DOHH2 (cell line): ENCODE results near the gene FAM149B1.

ENCODE experiments used
- EZH2phosphoT487 ChIP-seq: fragments of 200-600 bp; sonication (generic); IDR thresholded peaks from 2 replicates; pipeline ENCODE4 v1.6.1; 2017; ENCODE audit warnings: borderline replicate concordance, mild to moderate bottlenecking, antibody characterized with exemption, low read length, moderate library complexity, mixed read lengths
- TF ChIP-seq, protein P1 (sequence below): fragments of 200-600 bp; sonication (generic); IDR thresholded peaks from one replicate; pipeline ENCODE4 v1.5.1; 2014; ENCODE audit warnings: antibody characterized with exemption, mild to moderate bottlenecking, low read depth, low read length; ENCODE audit not compliant: poor library complexity, severe bottlenecking

DNA sequence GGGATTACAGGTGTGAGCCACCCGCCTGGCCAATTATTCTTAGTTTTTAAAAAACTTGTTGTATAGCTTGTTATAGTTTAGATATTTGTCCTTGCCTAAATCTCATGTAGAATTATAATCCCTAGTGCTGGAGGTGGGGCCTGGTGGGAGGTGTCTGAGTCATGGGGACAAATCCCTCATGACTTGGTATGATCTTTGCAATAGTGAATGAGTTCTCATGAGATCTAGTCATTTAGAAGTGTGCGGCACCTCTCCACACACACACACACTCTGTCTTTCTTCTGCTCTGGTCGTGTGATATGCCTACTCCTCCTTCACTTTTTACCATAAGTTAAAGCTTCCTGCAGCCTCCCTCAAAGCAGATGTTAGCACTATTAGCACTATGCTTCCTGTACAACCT is 37.2 kb downstream of the FAM149B1 start:
- TF ChIP-seq, protein P1, sequence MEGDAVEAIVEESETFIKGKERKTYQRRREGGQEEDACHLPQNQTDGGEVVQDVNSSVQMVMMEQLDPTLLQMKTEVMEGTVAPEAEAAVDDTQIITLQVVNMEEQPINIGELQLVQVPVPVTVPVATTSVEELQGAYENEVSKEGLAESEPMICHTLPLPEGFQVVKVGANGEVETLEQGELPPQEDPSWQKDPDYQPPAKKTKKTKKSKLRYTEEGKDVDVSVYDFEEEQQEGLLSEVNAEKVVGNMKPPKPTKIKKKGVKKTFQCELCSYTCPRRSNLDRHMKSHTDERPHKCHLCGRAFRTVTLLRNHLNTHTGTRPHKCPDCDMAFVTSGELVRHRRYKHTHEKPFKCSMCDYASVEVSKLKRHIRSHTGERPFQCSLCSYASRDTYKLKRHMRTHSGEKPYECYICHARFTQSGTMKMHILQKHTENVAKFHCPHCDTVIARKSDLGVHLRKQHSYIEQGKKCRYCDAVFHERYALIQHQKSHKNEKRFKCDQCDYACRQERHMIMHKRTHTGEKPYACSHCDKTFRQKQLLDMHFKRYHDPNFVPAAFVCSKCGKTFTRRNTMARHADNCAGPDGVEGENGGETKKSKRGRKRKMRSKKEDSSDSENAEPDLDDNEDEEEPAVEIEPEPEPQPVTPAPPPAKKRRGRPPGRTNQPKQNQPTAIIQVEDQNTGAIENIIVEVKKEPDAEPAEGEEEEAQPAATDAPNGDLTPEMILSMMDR, result no peak
- no peak for TF ChIP-seq EZH2phosphoT487
